GM10266 (cell line): ENCODE results near the gene ULBP3.

Experiments used
- DNase-seq: peaks from one replicate; pipeline ENCODE4 v3.0.0; 2012; ENCODE audit errors: extremely low spot score
- TF ChIP-seq, protein P1 (sequence below): IDR thresholded peaks from 2 replicates; pipeline ENCODE4 v1.5.1; 2012; ENCODE audit warnings: mild to moderate bottlenecking, low read depth; ENCODE audit not compliant: control insufficient read depth, insufficient read depth; ENCODE audit errors: missing control alignments

ULBP3 gene

DNA sequence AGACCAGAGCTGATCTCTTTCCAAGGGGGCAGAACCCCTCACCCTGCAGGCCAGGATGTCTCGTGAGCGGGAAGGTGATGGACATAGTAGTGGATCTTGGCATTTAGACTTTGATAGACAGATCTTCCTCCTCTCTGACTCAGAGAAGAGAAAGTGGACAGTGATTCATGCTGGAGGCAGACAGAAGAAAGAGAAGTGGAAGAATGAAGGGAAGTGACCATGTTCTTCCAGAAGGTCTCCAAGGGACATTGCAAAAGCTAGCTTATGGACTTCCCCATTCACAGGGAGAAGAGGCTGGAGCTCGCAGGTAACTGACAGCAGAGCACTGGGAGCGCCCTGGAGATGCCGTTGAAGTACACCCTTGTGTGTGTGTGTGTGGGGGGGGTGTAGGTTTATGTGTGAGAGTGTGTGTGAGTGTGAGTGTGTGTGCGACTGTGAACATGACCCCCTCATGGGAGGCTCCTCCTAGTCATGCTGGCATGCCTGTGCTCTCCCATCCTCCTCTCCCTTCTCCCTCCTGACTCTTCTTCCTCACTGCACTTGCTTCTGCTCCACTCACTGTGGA, 35.6 kb downstream of the ULBP3 start:
- TF ChIP-seq, protein P1, sequence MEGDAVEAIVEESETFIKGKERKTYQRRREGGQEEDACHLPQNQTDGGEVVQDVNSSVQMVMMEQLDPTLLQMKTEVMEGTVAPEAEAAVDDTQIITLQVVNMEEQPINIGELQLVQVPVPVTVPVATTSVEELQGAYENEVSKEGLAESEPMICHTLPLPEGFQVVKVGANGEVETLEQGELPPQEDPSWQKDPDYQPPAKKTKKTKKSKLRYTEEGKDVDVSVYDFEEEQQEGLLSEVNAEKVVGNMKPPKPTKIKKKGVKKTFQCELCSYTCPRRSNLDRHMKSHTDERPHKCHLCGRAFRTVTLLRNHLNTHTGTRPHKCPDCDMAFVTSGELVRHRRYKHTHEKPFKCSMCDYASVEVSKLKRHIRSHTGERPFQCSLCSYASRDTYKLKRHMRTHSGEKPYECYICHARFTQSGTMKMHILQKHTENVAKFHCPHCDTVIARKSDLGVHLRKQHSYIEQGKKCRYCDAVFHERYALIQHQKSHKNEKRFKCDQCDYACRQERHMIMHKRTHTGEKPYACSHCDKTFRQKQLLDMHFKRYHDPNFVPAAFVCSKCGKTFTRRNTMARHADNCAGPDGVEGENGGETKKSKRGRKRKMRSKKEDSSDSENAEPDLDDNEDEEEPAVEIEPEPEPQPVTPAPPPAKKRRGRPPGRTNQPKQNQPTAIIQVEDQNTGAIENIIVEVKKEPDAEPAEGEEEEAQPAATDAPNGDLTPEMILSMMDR, result no peak
- DNase-seq, result no peak

DNA sequence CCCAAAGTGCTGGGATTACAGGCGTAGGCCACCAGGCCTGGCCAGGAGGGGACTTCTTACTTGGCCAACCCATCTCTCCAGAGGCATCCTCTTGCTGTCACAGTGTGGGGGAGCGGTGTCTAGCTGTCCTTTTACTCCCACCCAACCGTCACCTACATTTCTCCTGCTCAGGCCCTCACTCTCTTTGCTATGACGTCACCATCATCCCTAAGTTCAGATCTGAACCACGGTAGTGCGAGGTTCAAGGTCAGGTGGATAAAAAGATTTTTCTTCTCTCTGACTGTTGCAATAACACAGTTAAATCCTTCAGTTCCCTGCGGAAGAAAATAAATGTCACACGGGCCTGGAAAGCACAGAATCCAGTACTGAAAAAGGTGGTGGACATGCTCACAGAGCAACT, 36.3 kb downstream of the ULBP3 start:
- no peak for DNase-seq
- TF ChIP-seq, protein P1, result no peak

DNA sequence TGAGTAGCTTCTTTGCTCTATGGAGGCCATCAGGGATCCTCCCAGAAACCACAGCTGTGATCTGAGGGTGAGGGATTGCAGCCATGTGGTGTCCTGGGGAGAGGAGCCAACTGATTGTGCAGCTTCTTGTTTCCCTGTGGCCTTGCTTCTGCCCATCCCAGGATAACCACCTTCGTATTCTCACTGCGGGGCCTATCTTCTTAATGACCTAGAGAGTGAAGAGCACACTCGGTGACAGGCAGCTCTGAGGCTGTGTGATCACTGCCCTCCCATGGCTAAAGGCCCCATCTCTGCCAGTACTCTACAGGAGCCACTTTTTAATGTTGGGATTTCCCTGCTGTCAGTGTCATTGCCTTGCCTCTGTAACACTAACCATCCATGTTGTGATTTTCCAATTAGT, 38.3 kb downstream of the ULBP3 start:
- no peak for DNase-seq
- TF ChIP-seq, protein P1, result no peak

DNA sequence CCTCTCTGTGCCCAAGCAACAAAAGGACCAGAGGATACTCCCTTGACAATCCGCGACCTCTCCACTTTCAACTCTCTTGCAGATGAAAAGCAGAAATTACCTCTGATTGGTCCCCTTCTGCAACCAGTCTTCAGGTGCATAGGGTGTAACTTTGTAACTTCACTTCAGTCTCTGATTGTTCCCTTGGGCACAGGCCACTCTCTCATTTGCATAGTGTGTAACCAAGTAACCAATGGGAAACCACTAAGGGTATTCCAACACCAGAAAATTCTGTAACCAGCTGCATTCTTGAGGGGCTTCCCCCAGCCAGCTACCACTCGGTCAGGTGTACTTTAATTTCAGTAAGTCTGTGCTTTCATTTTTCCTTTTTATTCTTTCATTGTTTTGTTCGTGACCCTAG, 39.2 kb downstream of the ULBP3 start:
- DNase-seq, result no peak
- TF ChIP-seq, protein P1, result no peak

DNA sequence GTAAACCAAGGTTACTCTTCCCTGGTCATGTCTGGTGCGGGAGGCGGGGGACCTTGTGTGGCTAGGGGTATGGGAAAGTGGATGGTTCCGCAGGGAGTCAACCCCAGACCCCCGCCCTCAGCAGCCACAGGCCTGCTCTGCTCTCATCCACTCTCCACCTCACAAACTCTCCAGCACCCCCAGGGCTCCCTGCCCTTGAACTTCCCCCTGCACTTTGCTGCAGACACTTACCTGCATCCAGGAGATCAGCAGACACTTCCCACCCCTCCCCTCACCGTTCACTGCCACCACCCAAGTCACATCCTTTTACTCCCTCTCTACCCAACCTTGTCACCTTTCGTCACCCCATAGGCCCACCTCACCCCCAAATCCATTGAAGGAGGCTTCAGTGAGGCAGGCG, 39.6 kb downstream of the ULBP3 start:
- TF ChIP-seq, protein P1, result no peak
- DNase-seq, result no peak

DNA sequence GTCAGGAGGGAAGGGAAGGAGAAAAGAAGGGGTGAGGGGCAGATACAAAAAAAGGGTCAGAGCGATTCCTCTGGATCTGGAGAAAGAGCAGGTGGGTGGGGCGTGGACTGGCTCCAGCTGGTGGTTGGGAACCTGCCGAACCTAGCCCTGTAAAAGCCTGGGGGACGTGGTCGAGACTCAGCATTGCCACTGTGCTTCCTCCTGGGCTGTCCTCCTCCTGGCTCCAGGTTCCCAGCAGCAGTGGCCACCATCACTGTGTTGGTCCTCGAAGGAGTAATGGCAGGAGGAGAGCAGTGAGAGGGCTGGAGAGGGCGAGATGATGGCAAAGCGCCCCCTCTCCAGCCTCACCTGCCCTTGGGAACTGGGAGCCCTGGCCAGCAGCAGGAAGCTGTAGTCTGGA, 40.1 kb downstream of the ULBP3 start:
- TF ChIP-seq, protein P1, result no peak
- no peak for DNase-seq

DNA sequence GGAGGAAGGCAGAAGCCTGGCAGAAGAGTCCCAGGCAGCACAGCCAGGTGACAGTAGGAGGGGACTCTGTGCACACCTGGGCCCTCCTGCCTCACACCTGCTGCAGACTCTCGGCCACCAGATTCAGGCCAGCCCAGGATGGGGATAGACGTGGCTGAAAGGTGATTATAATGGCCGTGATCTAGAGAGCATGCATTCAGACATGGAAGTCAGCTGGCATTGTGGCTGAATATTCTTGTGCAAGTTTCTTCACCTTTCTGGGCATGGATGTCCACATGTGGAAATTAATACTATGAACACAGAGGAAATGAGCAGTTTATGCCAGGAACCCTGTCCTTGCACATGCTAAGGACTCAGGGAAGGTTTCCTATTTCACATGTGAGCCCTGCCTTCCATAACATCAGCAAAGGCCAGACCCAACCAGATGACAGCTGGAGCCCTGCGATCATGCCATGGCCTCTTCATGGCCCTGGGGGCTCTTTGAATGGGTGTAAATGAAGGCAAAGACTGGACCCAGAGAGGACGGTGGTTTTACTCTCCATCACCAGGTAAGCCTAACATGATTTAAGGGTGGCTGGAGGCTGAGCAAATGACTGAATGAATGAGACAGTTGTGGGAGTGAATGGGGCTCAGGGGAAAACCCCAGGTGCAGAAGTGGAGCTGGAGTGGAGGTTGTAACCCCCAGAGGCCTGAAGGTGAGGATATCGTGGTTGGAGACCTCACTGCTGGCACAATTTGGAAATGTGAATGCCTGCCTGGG, 40.9 kb downstream of the ULBP3 start:
- TF ChIP-seq, protein P1, result no peak
- DNase-seq, result no peak
